Measurements from ENCODE around the gene CLDN15.

GRCh38 chr7:101258243-101258731, 20.7 kb upstream of the CLDN15 start:
- TF ChIP-seq CTCF (IDR thresholded peaks at IDR 0.05) = no peak
- no peak for TF ChIP-seq POLR2A (IDR thresholded peaks at IDR 0.05)
